HG02840 (cell line): ENCODE data around the gene TPD52L2.
"Not testable (repeated sequence)": the region's sequence is repeated elsewhere in the genome, so short reads cannot be mapped to it uniquely, and the experiment has no call there.

Source experiments
- ATAC-seq: cut with Tn5 transposase; IDR thresholded peaks from one replicate; pipeline ENCODE4 v1.9.1; 2021; ENCODE audit warnings: mild to moderate bottlenecking, moderate library complexity, moderate number of reproducible peaks; ENCODE audit not compliant: unreplicated experiment, low FRiP score

Gene TPD52L2

DNA sequence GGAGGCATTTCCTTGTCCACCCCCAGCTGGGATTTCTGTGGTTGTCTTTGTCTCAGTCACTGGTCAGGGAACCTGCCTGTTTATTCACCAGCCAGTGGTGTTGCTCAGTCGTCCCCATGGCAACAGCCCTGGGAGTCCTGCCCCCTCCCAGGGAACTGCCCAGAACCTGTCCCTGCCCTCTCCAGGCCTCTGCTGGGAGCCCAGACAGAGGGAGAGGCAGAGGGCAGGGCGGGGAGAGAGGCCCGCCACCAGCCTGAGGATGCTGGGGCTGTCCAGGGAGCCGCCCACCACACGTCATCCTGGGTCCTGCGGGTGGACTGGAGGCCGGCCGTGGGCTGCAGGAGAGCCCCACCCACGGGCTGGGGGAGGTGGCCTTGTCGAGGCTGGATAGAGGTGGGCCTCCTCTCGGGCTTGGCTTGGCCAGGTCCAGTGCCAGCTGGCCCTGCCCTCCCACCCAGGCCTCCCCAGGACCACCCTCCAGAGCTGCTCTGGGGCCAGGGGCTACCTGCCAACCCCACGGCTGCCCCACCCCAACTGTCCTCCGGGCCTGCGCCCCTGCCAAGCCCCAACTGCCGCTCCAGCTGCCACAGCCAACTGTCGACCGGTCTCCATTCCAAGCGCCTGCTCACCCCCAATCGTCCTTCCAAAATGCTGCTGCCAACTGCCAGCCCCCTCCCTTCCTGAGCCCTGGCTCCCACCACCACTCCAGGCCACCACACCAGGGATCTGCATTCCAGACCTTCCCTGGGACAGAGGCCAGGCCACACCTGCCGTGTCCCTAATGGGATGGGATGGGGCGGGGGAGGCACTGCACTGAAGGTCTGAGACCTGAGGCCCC, 29.8 kb upstream of the TPD52L2 start:
- ATAC-seq: no peak

DNA sequence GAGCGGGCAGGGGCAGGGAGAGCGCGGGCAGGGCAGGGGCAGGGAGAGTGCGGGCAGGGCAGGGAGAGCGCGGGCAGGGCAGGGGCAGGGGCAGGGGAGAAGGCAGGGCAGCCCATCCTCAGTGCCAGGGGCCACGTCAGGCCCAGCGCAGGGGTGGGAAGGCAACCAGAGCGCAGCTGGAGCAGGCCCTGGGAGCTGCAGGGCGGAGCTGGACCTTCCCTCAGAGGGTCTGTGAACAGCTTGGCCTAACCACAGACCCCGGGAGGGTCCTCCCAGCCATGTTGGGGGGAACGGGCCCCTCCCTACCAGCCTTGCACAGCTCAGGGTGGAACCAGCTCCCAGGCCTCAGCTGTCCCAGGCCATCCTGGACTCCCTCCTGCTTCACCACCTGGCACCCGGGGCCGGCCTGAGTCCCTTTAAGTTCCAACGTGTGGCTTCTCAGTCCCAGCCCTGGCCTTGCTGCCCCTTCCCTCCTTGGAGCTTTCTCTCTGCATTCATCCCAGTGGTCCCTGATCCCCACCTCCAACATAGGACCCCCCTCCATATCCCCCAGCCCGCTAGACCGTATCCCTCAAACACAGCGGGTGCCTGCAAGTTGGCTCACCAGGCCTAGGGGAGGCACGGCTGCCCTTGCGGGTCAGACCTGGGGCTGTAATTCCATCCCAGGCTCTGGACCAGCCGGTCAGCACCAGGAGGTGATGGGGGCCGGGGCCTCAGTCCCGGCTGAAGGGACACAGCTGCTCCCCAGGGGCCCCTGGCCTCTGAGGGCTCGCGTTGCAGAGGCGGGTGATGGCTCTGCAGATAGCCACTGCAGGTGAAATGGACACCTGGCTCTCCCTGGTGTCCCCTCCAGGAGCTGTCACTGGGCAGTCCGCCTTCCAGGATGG, 28.4 kb upstream of the TPD52L2 start:
- ATAC-seq: no peak

DNA sequence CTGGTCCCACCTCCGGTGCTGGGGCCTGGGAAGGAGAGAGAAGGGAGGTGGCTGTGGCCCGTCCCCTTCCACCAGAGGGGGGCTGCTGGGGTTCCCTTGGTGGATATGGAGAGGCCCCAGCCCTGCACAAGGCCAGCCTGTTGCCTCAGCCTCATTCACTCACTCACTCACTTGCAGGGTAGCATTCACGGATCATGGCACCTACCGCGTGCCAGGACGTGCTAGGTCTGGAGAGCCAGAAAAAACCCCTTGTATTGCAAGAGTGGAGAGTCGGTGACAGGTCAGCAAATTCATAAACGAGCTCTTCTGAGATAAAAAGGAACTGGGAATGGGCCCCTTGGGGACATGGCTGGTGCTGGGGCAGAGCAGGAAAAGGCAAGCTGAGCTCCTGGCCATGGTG, 27.6 kb upstream of the TPD52L2 start:
- no peak for ATAC-seq

DNA sequence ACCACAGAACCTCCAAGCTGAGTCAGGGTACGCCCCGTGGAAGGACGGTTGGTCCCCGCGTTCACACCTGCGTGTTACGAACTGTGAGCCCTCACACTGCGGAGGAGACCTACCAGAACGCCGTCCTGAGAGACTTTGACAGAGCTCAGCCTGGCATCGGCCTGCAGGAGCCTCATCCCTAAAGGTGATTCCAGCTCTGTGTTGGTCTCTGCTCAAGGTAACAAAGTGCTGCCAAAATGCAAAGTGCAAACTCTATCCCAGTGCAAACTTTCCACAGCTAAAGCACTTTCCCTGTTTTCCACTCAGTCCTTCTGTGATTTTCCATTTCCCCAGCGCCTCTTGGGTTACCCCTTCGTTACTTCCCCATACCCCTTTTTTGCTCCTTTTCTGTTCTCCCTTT, 25.4 kb upstream of the TPD52L2 start:
- no peak for ATAC-seq

- ATAC-seq: no peak
These were observed 24.7 kb upstream of the TPD52L2 start for GRCh38 chr20:63840405-63840828.

DNA sequence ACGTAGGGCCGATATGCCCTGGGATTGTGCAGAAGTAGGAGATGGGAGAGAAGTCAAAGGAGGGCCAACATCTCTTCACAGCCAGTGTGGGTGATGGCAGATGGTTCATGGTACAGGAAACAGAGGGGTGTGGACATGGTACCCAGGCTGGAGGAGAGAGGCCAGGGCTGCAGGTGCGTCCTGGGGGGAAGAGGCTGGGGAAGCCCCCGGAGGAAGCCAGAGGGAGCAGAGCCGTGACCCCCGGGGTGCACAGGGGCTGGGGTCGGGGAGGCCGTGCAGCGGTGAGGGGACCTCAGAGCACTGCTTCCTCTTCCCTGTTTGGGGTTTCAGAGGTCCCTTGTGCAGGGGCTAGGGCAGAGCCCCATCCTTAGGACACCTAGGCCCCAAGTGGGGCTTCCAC, 22.8 kb upstream of the TPD52L2 start:
- ATAC-seq: no peak

DNA sequence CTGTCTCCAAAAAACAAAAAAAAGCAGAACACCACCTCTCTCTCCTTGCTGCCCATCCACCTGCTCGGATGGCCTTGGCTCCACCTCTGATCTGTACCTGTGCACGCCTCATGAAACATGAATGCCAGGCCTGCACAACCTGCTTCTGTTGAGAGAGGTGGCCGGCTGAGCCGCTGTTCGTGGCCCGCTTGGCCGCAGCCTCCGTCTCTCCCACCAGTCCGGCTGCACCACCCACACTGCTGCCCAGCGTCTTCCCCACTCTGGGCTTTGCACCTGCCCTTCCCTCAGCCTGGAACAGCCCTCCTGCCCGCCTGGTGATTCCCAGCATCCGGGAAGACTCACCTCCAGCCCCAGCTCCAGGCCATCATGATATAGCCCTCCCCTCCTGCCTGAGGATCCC, 21.8 kb upstream of the TPD52L2 start:
- no peak for ATAC-seq

- no peak for ATAC-seq
These were observed 21.3 kb upstream of the TPD52L2 start for GRCh38 chr20:63843778-63844177.

DNA sequence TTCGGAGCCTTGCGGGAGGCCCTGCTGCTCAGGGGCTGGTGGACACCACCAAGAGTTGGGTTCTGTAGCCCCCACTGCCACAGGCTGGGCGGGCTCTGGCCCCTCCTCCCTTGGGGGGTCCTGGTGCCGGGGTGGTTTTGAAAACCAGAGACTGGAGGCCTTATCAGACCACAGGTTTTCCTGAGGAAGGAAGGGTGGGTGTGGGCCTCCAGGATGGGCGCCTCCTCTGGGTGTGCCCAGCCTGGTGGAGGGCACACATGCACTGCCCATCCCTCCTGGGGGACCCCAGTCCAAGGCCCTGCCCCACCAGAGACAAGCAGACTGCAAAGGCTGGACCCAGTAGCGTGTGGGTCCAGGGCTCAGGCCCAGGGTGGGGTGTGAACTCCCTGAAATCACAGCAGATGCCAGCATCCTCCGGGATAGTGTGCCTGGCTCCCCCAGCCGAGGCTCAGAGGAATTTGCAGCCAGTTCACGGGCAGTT, 20.5 kb upstream of the TPD52L2 start:
- ATAC-seq: no peak

DNA sequence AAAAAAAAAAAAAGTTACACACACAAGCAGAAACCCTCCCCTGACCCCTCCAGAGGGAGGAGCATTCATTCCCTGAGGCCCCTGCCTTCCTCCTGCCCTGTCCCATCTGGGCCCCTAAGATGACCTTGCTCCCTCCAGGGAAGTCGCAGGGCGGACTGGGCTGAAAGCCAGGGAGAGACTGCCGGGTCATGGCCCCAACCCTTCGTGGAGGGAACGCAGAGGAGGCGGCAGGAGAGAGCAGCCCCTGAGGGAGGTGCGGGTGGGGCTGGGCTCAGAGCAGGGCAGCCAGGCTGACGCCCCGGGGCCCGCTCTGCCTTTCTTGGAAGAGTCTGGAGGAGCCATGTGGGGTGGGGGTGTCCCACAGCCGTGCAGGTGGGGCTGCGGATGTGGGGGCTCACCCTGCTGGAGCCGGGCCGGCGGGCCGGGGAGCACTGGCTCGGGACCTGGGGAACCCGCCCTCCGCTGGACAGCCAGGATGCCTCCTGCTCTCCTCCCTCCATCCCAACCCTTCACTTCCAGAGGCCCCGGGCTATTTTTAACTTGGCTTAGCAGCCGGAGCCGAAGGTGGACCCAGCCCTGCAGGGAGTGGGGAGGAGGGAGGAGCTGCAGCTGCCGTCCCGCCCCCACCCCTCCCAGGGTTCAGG, 18.8 kb upstream of the TPD52L2 start:
- no peak for ATAC-seq

- ATAC-seq: no peak
These were observed 18.2 kb upstream of the TPD52L2 start for GRCh38 chr20:63846888-63847236.

DNA sequence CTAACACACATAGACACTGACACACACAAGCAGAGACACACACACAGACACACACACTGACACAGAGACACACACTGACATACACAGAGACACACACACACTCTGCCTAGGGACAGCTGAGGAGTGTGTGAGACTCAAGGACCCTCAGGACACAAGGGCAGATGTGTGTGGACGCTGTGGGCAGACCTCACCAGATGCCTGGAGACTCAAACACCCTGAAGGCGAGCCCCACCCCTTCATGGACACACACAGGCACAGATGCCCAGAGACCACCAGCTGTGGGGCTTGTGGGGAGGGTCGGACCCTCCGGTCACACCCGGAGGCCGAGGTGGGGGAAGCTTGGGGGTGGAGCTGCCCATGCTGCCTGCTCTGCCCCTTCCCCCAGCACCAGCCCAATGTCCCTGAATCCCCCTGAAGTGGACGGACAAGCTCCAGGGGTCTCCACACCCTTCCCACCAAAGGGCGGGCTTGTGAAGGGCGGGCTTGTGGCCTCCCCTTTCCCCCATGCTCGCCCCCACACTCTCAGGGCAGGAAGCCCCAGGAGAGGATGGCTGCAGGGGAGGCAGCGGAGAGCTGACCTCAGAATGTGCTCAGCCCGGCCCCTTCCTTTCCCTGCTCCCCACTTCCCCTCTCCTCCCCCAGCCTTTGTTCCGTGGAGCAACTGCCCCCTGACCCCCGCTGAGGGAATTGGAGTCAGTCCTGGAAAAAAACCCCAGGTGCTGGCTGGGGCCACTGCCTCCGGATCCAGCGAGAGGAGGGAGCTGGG, 17.6 kb upstream of the TPD52L2 start:
- no peak for ATAC-seq

DNA sequence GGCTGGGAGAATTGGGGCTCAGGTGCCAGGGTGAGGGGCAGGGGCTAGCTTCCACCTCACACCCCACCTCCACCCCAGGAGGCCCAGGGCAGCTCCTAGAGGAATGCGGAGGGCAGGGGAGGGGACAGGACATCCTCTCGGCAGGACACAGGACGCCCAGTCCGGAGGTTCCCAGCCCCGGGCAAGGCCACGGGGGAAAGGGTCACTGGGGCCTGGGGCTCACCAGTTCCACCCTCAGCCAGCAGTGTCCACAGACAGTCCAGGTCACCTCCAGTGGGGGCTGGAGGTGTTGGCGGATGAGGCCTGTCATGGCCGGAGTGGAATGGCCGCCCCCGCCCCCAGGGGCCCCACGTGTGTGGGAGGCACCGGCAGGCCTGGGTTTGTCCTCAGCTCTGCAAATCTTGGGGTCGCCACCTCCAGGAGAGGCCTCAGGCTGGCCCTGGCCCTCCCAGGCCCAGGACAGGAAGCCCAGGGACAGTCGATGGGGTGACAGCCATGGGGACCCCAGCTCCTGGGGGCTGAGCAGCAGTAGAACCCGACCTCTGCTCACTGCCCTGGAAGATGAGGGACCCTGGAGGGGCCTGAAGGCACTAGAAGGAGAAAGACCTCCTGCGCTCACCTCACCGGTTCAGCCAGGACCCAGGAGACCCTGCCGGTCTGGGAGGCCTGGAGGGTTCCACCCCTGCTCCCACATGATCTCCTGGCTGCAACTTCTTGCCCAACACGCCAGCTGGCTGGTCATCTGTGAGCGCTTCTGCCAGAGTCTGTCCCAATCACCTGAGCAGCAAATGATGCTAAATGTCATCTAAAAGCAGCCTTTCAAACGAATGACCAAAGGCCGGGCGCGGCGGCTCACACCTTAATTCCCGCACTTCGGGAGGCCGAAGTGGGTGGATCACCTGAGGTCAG, 16.8 kb upstream of the TPD52L2 start:
- ATAC-seq: no peak

GRCh38 chr20:63850689-63851547, 14.2 kb upstream of the TPD52L2 start:
- ATAC-seq: peak; percentile 74

DNA sequence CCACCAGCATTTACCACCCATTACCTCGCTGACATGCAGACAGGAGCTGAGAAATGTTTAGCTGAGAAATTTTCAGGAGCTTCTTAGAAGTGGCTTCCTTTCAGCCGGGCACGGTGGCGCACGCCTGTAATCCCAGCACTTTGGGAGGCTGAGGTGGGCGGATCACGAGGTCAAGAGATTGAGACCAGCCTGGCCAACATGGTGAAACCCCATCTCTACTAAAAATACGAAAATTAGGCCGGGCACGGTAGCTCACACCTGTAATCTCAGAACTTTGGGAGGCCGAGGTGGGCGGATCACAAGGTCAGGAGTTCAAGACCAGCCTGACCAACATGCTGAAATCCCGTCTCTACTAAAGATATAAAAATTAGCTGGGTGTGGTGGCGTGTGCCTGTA, 13.5 kb upstream of the TPD52L2 start:
- ATAC-seq: not testable (repeated sequence)

- ATAC-seq: not testable (repeated sequence)
These were observed 11.4 kb upstream of the TPD52L2 start for GRCh38 chr20:63853733-63854068.

- no peak for ATAC-seq
These were observed 10.9 kb upstream of the TPD52L2 start for GRCh38 chr20:63854069-63854765.
